Hepatocyte (in vitro differentiated cells): ENCODE data around the gene PDE4DIP. TPM values are rescaled to one million over a fixed set of nuclear protein-coding genes. Genes with fewer than 3 reads are reported as not detected.
"Not testable (repeated sequence)": the region's sequence is repeated elsewhere in the genome, so short reads cannot be mapped to it uniquely, and the experiment has no call there.

Experiments used
- DNase-seq: peaks from one replicate; pipeline ENCODE4 v3.0.0-alpha.2; 2016; ENCODE audit warnings: low spot score
- H2AFZ ChIP-seq: fragments of 200-600 bp; sonication (generic); 2 replicates; pipeline ENCODE4 v1.6.0; 2016; ENCODE audit warnings: antibody characterized with exemption, mild to moderate bottlenecking
- H3K27ac ChIP-seq: fragments of 200-600 bp; sonication (generic); 2 replicates; pipeline ENCODE4 v1.5.1; 2016; ENCODE audit warnings: mild to moderate bottlenecking
- H3K27me3 ChIP-seq: fragments of 200-600 bp; sonication (generic); 2 replicates; pipeline ENCODE4 v1.6.1; 2016
- H3K36me3 ChIP-seq: fragments of 200-600 bp; sonication (generic); replicated peaks from 2 replicates; pipeline ENCODE4 v1.5.1; 2016; ENCODE audit warnings: low read depth; ENCODE audit not compliant: insufficient read depth
- H3K4me1 ChIP-seq: fragments of 200-600 bp; sonication (generic); 2 replicates; pipeline ENCODE4 v1.5.1; 2016; ENCODE audit warnings: mild to moderate bottlenecking, moderate library complexity; ENCODE audit not compliant: insufficient read depth
- H3K4me2 ChIP-seq: fragments of 200-600 bp; sonication (generic); 2 replicates; pipeline ENCODE4 v1.6.0; 2016
- H3K4me3 ChIP-seq: fragments of 200-600 bp; sonication (generic); 2 replicates; pipeline ENCODE4 v1.5.1; 2016; ENCODE audit warnings: mild to moderate bottlenecking
- H3K79me2 ChIP-seq: fragments of 200-600 bp; sonication (generic); 2 replicates; pipeline ENCODE4 v1.6.0; 2017; ENCODE audit warnings: mild to moderate bottlenecking
- H3K9me2 ChIP-seq: fragments of 200-600 bp; sonication (generic); replicated peaks from 2 replicates; pipeline ENCODE4 v1.6.0; 2017; ENCODE audit warnings: mild to moderate bottlenecking; ENCODE audit not compliant: insufficient read depth
- H3K9me3 ChIP-seq: fragments of 200-600 bp; sonication (generic); 2 replicates; pipeline ENCODE4 v1.5.1; 2016; ENCODE audit warnings: low read depth, mild to moderate bottlenecking
- H4K20me1 ChIP-seq: fragments of 200-600 bp; sonication (generic); 2 replicates; pipeline ENCODE4 v1.6.0; 2016; ENCODE audit warnings: mild to moderate bottlenecking; ENCODE audit not compliant: insufficient read depth, poor library complexity, severe bottlenecking
- WGBS: methylation state at CpG from one replicate; pipeline ENCODE4 v1.1.6; 2016; ENCODE audit warnings: low lambda C conversion rate; ENCODE audit errors: missing lambda C conversion rate; 5-methylcytosine and 5-hydroxymethylcytosine counted together
- polyA plus RNA-seq: library from polyadenylated mRNA; unstranded; fragments of >200 nt; fragmentation: Nextera tagmentation; extraction: Ambion mirVana; gene quantifications from 2 replicates; pipeline ENCODE4 v1.2.1, GENCODE V29; 2016
- total RNA-seq: library from RNA; depleted of rRNA; stranded (reverse); fragments of >200 nt; gene quantifications from 2 replicates; pipeline ENCODE4 v1.2.3, GENCODE V29; 2014

PDE4DIP gene
- total and polyA plus RNA-seq, 2 experiments from 2014 or later, result 45.7 to 51.4 TPM

DNA sequence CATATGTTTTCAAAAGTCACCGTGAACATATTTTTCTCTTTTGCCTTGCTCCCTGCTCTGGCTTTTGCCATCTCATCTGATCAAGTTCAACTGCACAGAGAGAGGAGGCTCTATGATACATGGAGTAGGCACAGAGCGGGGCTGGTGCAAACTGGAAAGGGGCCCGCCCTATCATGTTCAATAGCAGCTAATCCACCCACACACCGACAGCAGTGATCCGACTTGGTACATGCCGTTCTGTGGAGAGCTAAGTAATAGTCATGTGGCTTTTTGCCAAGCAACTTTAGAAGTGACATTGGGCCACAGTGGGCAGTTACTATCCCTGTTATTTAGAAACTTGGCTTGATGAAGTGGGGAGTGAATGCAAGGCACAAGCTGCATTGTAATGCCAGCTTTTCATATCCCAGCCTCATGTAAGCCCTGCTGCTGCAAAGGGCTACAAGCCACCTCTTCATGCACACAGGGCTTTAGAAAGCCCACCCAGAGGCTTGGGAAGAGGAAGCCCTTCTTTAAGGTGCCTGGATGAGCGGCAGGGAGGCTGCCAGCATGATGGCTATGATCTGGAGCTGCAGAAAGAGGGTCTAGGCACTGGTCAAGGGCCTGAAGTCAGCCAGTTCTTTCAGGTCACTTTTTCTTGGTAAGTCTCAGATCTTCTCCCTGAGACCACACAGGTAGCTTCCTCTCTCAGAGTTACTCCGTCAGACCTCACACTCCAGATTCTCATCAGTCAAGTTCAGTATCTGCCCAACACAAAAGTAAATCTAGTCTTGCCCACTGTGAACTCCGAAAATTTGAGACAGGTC lies 57.1 kb downstream of the PDE4DIP start:
- not testable (repeated sequence) for H3K4me1 ChIP-seq, H3K27me3 ChIP-seq, H3K36me3 ChIP-seq, H2AFZ ChIP-seq, H3K4me2 ChIP-seq, H3K27ac ChIP-seq, DNase-seq, H3K79me2 ChIP-seq, H3K9me2 ChIP-seq, H3K4me3 ChIP-seq, H4K20me1 ChIP-seq, H3K9me3 ChIP-seq
- no CpG with 5 or more reads among the region's 9 CpGs for WGBS

DNA sequence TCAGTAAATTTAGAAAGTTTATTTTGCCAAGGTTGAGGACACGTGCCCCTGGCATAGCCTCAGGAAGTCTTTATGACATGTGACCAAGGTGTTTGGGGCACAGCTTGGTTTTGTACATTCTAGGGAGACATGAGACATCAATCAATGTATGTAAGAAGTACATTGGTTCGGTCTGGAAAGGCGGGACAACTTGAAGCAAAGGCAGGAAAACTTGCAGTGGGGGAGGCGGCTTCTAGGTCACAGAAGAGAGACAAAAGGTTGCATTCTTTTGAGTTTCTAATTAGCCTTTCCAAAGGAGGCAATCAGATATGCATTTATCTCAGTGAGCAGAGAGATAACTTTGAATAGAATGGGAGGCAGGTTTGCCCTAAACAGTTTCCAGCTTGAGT lies 57.7 kb downstream of the PDE4DIP start:
- H4K20me1 ChIP-seq, H3K9me2 ChIP-seq, H3K4me1 ChIP-seq, H2AFZ ChIP-seq, H3K4me2 ChIP-seq, H3K36me3 ChIP-seq, H3K27me3 ChIP-seq, H3K79me2 ChIP-seq, H3K27ac ChIP-seq, H3K9me3 ChIP-seq, DNase-seq, H3K4me3 ChIP-seq: not testable (repeated sequence)
- WGBS, result no CpG with 5 or more reads among the region's 4 CpGs

DNA sequence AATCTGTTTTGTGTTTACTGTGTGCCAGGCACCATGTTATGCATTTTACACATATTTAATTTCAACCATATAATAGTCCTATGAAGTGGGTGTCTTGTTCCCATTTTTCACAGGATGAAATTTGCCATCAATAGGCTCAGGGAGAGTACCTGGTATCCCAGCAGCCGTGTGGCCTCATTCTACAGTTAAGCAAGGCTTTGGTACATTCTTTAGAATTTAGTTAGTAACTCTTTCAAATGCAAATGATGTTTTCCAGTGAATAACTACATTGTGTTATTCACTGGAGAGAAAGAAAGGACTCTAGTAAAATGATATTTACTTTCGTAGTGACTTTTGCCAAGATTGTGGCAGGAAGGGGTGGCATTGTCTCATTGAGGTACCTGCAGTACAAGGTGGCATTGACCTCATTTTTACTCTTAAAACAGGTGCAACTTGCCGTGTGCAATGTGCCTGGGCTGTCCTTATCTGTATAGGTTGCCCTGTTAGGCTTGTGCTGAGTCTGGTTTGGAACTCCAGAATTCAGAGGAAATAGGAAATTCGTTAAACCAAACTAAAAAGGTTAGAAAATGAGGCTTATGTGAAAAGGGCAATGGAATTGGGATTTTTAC lies 65.1 kb downstream of the PDE4DIP start:
- H3K36me3 ChIP-seq, H3K9me2 ChIP-seq, H3K4me3 ChIP-seq, H3K27me3 ChIP-seq, H2AFZ ChIP-seq, H3K4me1 ChIP-seq, H3K79me2 ChIP-seq, H4K20me1 ChIP-seq, H3K27ac ChIP-seq, DNase-seq, H3K9me3 ChIP-seq, H3K4me2 ChIP-seq: not testable (repeated sequence)
- no CpG with 5 or more reads among the region's 4 CpGs for WGBS

DNA sequence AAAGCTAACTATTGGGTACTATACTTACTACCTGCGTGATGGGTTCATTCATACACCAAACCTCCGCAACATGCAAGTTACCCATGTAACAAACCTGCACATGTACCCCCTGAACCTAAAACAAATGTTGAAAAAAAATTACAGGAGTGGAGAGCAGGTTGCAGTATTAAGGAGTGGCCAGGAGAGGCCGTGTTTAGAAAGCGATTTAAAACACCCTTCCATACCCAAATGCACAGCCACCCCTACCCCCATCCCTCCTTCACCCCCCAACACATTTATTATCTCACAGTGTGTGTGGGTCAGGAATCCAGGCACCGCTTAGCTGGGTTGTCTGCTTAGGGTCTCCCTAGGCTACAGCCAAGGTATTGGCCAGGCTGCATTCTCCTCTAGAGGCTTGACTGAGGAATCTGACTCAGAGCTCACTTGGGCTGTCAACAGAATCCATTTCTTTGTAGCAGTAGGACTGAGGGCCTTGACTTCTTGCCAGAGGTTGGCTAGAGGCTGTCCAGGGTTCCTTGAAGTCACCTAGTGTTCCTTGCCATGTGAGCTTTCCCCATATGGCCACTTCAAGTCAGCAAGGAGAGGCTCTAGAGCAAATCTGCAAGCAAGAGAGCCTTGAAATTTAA lies 67.2 kb downstream of the PDE4DIP start:
- not testable (repeated sequence) for H3K4me2 ChIP-seq, H3K79me2 ChIP-seq, H3K9me2 ChIP-seq, DNase-seq, H4K20me1 ChIP-seq, H3K27me3 ChIP-seq, H3K4me1 ChIP-seq, H2AFZ ChIP-seq, H3K4me3 ChIP-seq, H3K9me3 ChIP-seq, H3K27ac ChIP-seq, H3K36me3 ChIP-seq
- WGBS, result no CpG with 5 or more reads among the region's 5 CpGs

DNA sequence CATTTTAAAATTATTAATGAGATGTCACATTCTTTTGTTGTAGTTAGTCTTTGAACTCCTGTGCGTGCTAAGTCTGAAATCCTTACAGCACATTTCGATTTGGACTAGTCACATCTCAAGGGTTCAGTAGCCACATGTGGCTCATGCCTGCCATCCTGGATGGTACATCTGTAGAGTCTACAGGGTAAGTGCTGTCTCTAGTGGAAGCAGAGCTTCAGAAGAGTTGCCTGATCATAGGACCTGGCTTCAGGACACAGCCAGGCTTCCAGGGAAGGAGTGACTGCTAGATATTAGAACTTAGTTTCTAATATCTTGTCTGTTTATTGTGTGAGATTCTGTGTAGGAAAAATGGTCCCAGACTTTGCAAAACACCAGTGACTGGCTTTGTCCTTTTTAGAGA lies 72.0 kb downstream of the PDE4DIP start:
- not testable (repeated sequence) for DNase-seq, H3K4me2 ChIP-seq, H3K27me3 ChIP-seq, H3K9me3 ChIP-seq, H3K27ac ChIP-seq, H4K20me1 ChIP-seq, H3K79me2 ChIP-seq, H3K4me1 ChIP-seq, H2AFZ ChIP-seq, H3K36me3 ChIP-seq, H3K9me2 ChIP-seq, H3K4me3 ChIP-seq
- WGBS, result no CpG with 5 or more reads among the region's 2 CpGs

DNA sequence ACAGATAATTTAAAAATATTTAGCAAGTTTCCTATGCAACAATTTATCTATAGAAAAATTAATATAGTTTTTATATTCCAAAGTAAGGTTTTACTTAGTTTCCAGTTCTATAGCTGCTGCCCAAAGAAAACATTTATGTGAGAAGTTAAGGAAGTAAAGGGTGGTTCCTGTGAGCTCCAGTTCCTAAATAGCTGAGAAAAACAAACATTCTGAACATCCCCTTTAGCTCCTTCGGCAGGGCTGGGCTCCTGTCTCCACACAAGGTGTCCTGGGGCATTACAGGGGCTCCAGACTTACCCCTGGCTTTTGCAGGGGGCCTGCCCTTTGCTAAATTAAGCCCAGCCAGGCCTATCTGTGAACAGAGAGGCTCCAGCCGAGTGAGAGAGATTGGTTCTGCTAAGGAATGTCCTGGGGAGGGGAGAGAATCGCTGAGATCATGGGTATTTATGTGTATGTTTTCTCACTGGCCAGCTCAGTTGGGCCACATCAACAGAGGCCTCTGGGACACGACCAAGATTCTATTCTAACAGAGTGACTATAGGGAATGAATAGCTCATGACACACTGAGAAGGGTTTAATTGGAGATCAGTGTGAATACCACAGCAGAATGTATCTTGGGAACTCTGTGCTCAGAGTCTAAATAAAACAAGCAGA lies 72.6 kb downstream of the PDE4DIP start:
- not testable (repeated sequence) for H3K27ac ChIP-seq, H3K9me2 ChIP-seq, H3K4me3 ChIP-seq, H3K9me3 ChIP-seq, H3K4me1 ChIP-seq, H3K4me2 ChIP-seq, H3K36me3 ChIP-seq, H3K27me3 ChIP-seq, DNase-seq, H3K79me2 ChIP-seq, H4K20me1 ChIP-seq, H2AFZ ChIP-seq
- 8% methylated on average over 2 of the region's 4 CpGs for WGBS

DNA sequence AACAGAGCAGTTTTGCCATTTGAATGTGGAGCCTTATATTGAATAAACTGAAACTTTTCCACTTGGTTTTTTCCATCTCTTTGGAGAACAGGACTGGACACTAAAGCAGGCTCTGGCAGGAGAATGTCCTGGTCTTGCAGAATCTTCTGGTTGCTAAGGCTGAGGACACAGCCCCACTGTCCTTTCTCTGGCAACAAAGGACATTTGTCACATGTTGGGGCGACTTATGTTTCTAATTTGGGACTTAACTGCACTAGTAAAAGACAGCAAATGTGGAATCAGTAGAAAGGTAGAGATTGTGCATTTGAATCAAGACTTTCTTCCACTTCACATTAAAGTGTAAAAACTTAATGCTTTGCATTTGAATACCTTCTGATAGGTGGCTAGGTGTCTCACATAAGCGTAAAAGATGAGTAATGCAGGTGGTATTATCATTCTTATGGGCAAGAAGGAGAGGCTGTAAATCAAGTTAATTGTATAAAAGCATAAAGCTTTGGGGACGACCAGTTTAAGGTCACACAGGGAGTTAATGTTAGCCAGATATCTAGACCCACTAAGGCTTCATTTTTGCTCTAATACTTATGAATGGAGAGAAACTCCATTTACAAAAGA lies 74.7 kb downstream of the PDE4DIP start:
- not testable (repeated sequence) for H2AFZ ChIP-seq, H3K9me2 ChIP-seq, H3K27ac ChIP-seq, DNase-seq, H3K4me1 ChIP-seq, H4K20me1 ChIP-seq, H3K4me2 ChIP-seq, H3K4me3 ChIP-seq, H3K36me3 ChIP-seq, H3K27me3 ChIP-seq, H3K9me3 ChIP-seq, H3K79me2 ChIP-seq
- WGBS, result 56% methylated on average over 2 of the region's 3 CpGs

DNA sequence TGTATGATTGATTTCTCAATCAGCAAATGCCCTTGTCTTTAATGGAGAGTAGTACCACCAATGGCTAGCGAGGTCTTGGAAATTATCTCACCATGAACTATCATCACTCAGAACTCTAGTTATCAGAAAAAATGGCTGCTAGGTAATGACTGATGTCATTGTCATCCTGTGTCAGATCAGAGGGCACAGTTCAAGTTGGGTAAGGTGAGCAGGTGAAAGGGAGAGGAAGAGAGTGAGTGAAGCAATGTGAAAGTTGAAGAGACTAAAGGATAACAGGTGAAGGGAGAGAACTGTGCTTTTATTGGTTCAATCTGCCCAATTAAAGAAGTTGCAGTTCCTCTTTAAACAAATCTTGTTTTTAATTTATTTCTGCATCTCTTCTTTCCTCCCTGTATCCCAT lies 76.8 kb downstream of the PDE4DIP start:
- H4K20me1 ChIP-seq, H3K27me3 ChIP-seq, H3K27ac ChIP-seq, H3K4me2 ChIP-seq, H3K9me2 ChIP-seq, H3K4me1 ChIP-seq, H3K36me3 ChIP-seq, H3K9me3 ChIP-seq, H2AFZ ChIP-seq, H3K79me2 ChIP-seq, DNase-seq, H3K4me3 ChIP-seq: not testable (repeated sequence)
- no CpG with 5 or more reads among the region's 1 CpG for WGBS
